A673 (cell line): ENCODE results near the gene ENOX1. TPM values are rescaled to one million over a fixed set of nuclear protein-coding genes. Genes with fewer than 3 reads are reported as not detected.

Experiments
- BruUV-seq: library from RNA; stranded (reverse); fragments of 400-500 nt; replicated peaks from 2 replicates; lab custom pipeline; 2021; lab: Mats Ljungman, UMichigan
- CTCF ChIA-PET: fragments of 300-600 bp; sonication (Branson Sonifier 250); formaldehyde crosslinking; loops from one replicate; lab custom pipeline; 2022; ENCODE audit warnings: antibody characterized with exemption; lab: Charles Lee
- POLR2A ChIA-PET: fragments of 300-600 bp; sonication (Branson Sonifier 250); formaldehyde crosslinking; loops from one replicate; lab custom pipeline; 2022; ENCODE audit warnings: antibody characterized with exemption; ENCODE audit not compliant: low non-redundant PET; lab: Charles Lee
- DNase-seq: peaks from one replicate; pipeline ENCODE4 v3.0.0-alpha.2; 2015; ENCODE audit warnings: low spot score
- H3K27ac ChIP-seq: fragments of 200-600 bp; sonication (generic); 2 replicates; pipeline ENCODE4 v1.5.1; 2016; ENCODE audit warnings: mixed run types, low read depth, mild to moderate bottlenecking, mixed read lengths, antibody characterized with exemption, low read length; ENCODE audit not compliant: poor library complexity, severe bottlenecking
- H3K27me3 ChIP-seq: fragments of 200-600 bp; sonication (generic); replicated peaks from 2 replicates; pipeline ENCODE4 v1.6.1; 2017; ENCODE audit warnings: mixed run types, low read depth, mild to moderate bottlenecking, mixed read lengths, antibody characterized with exemption, low read length; ENCODE audit not compliant: insufficient read depth, poor library complexity
- H3K36me3 ChIP-seq: fragments of 200-600 bp; sonication (generic); 2 replicates; pipeline ENCODE4 v1.6.1; 2016; ENCODE audit warnings: mixed run types, mild to moderate bottlenecking, mixed read lengths, antibody characterized with exemption, low read length; ENCODE audit not compliant: insufficient read depth, poor library complexity, severe bottlenecking
- H3K4me1 ChIP-seq: fragments of 200-600 bp; sonication (generic); 2 replicates; pipeline ENCODE4 v1.6.1; 2017; ENCODE audit warnings: mixed run types, mild to moderate bottlenecking, mixed read lengths, antibody characterized with exemption, low read length; ENCODE audit not compliant: insufficient read depth, poor library complexity, severe bottlenecking
- H3K4me3 ChIP-seq: fragments of 200-600 bp; sonication (generic); 2 replicates; pipeline ENCODE4 v1.5.1; 2016; ENCODE audit warnings: low read depth, mixed run types, mild to moderate bottlenecking, mixed read lengths, low read length; ENCODE audit not compliant: poor library complexity, severe bottlenecking
- H3K9me3 ChIP-seq: fragments of 200-600 bp; sonication (generic); 2 replicates; pipeline ENCODE4 v1.6.1; 2016; ENCODE audit warnings: mixed run types, low read depth, mild to moderate bottlenecking, mixed read lengths, antibody characterized with exemption, low read length; ENCODE audit not compliant: poor library complexity, severe bottlenecking
- EZH2 ChIP-seq: fragments of 200-600 bp; sonication (generic); IDR thresholded peaks from 2 replicates; pipeline ENCODE4 v1.6.1; 2017; ENCODE audit warnings: borderline replicate concordance, low read depth, mild to moderate bottlenecking, mixed read lengths, antibody characterized with exemption, low read length; ENCODE audit not compliant: poor library complexity, severe bottlenecking
- intact Hi-C: fragments of 100-400 bp; cut with micrococcal nuclease; formaldehyde crosslinking; loops from one replicate; pipeline ENCODE4 v1.10.0; 2022; ENCODE audit not compliant: unreplicated experiment
- total RNA-seq: library from RNA; stranded (reverse); gene quantifications from 2 replicates; pipeline ENCODE4 v1.2.3, GENCODE V29; 2021
- TF ChIP-seq, protein P1 (sequence below): fragments of 300-800, 200-600 bp; sonication (generic); conservative IDR thresholded peaks from 2 replicates; pipeline ENCODE4 v1.5.1; 2017; ENCODE audit warnings: low read depth, mild to moderate bottlenecking, antibody characterized with exemption, low read length, moderate library complexity, mixed read lengths

ENOX1 gene
- total RNA-seq, 1 experiment from 2014 or later: 4.4 TPM

DNA sequence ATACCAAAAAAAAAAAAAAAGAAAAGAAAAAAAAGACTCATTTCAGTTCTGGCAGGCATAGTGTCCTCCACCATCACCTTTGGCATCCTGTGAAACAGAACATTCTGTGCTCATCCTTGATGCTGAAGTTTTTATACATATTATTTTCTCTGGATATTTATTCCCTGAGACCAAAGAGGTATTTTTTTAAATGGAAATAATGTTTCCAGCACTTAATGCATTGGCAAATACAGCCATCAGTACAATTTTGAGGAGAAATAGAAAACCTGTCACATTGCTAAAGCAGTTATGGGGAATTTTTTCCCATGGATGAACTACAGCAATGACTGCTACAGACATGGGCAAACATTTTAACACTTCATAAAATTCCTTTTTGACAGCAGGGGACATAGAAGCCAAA lies 451.0 kb downstream of the ENOX1 start:
- no peaks in the 10 kb centered on the region for H3K36me3 ChIP-seq
- peaks cover 4% of the 10 kb centered on the region for H3K4me1 ChIP-seq
- TF ChIP-seq, protein P1, sequence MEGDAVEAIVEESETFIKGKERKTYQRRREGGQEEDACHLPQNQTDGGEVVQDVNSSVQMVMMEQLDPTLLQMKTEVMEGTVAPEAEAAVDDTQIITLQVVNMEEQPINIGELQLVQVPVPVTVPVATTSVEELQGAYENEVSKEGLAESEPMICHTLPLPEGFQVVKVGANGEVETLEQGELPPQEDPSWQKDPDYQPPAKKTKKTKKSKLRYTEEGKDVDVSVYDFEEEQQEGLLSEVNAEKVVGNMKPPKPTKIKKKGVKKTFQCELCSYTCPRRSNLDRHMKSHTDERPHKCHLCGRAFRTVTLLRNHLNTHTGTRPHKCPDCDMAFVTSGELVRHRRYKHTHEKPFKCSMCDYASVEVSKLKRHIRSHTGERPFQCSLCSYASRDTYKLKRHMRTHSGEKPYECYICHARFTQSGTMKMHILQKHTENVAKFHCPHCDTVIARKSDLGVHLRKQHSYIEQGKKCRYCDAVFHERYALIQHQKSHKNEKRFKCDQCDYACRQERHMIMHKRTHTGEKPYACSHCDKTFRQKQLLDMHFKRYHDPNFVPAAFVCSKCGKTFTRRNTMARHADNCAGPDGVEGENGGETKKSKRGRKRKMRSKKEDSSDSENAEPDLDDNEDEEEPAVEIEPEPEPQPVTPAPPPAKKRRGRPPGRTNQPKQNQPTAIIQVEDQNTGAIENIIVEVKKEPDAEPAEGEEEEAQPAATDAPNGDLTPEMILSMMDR: no peak
- TF ChIP-seq EZH2: no peak
- ChIA-PET CTCF (no interaction called here), POLR2A (no interaction called here)
- no peak overlapping the region for H3K4me3 ChIP-seq
- no peaks in the 10 kb centered on the region for H3K9me3 ChIP-seq
- DNase-seq: no peak
- no peak overlapping the region for H3K27ac ChIP-seq
- H3K27me3 ChIP-seq: no peaks in the 10 kb centered on the region
- intact Hi-C loops: no loop called here
- BruUV-seq: no TSS peak

DNA sequence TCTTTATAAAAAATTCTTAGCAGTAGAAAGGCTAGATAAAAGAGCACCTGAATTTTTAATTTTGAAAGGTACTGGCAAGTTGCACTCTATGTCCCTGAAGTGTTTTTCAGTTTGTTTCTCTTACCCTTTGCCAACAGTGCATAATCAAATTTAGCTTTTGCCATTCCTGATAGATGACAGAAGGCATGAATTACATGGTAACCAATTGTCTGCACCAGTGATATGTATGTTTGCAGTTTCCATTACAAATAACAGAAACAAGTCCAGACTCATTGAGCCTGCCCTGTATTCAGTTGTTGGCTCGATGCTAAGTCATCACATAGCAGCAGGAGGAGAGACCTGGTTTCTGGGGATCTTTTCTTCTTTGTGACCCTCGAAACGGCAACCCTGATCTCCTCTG lies 453.6 kb downstream of the ENOX1 start:
- Histone ChIP-seq H3K36me3 (no peaks in the 10 kb centered on the region), H3K4me1 (peaks cover 4% of the 10 kb centered on the region), H3K27ac (no peak overlapping the region), H3K27me3 (no peaks in the 10 kb centered on the region), H3K4me3 (no peak overlapping the region), H3K9me3 (no peaks in the 10 kb centered on the region)
- TF ChIP-seq, protein P1: no peak
- no peak for TF ChIP-seq EZH2
- no TSS peak for BruUV-seq
- ChIA-PET CTCF (no interaction called here), POLR2A (no interaction called here)
- DNase-seq: no peak
- intact Hi-C loops: no loop called here

DNA sequence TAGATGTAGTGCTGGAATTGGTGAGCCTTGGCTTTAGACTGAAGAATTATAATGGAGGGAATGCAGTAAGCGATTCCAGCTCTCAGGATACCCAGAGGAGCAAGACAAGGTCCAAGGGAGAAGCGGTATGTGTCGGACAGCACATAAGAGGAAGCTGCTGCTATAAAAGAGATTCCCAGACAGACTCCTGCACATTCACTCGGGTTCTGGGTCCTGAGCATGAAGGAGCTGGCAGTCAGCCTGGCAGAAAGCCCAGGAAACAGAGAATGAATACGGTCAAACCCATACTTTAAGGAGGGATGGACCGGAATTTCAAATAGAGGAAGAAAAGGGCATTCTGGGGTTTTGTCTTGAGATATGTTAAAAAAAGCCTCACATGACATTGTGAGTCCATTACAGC lies 455.1 kb downstream of the ENOX1 start:
- intact Hi-C loops: no loop called here
- no TSS peak for BruUV-seq
- Histone ChIP-seq H3K36me3 (no peaks in the 10 kb centered on the region), H3K4me3 (no peak overlapping the region), H3K9me3 (no peaks in the 10 kb centered on the region), H3K4me1 (peaks cover 4% of the 10 kb centered on the region), H3K27me3 (no peaks in the 10 kb centered on the region), H3K27ac (no peak overlapping the region)
- ChIA-PET CTCF (no interaction called here), POLR2A (no interaction called here)
- peak; percentile 35 for DNase-seq
- TF ChIP-seq EZH2: no peak
- TF ChIP-seq, protein P1: no peak
